GM21515 (cell line): Measurements from ENCODE around the gene FADS3.

Experiments used
- ATAC-seq: cut with Tn5 transposase; IDR thresholded peaks from one replicate; pipeline ENCODE4 v1.9.1; 2021; ENCODE audit not compliant: unreplicated experiment

FADS3 gene

DNA sequence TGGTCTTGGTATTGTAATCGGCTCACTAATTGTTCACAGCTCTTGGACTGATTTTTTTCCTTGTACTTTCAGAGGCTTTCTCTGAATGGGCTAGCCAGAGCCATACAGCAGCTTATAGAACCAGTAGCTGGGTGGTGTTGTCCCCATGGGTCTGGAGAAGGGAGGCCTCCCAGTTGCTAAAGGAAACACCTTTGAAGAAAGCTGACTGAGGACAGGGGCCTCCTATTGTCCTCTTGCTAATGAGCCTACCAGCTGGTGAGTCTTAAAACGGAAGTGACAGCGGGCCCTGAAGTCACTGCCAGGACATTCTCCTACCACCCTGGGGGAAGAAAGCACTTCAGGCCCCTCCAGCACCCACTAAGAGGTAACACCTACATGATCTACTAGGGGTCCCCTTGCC lies 9.9 kb downstream of the FADS3 start:
- ATAC-seq, result no peak

DNA sequence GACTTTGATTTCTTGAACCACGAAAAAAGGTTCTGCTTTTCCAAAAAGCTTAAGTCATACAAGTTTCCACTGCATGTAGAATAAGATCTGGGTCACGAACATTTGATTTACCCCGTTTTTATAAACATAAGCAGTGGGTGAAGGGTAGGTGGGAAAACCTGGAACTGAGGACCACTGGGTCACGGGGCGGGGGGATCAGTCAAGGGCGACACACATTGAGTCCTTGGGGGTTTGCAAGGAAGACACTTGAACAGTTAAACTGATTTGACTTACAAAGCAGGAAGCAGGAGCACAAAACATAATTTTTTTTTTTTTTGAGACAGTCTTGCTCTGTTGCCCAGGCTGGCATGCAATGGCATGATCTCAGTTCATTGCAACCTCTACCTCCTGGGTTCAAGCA lies 10.9 kb downstream of the FADS3 start:
- no peak for ATAC-seq

DNA sequence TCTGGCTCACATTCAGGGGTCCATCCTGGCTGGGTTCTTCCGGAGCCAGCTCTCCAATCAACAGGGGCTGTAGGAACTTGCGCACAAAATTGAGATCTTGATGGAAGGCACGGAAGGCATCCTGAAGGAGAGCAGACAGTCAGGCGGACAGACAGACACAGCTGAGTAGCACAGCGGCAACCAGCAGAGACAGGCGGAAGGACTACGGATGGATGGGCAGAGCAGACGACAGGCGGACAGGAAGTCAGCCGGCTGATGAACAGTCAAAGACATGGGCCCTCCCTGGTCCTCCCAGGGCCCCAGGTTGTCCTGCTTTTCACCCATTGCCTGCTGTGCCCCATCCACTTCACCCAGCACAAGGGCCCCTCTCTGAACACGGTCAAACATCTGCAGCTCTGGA lies 11.3 kb downstream of the FADS3 start:
- no peak for ATAC-seq

DNA sequence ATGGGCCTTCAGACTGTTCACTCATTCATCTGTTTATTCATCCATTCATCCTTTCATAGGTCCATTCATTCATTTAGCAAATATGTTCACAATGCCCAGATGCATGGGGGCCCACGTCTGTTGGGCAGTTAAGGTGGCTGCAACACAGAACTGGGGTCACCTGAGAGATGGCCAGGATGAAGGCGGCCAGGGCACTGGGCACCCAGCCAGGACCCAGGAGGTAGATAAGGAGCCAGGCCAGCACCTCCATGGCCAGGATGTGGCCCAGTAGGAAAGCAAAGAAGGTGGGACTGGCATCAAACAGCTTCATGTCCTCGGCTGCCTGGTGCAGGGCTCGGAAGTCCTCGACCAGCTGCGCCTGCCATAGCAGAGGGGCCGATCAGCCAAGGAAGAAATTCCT lies 12.2 kb downstream of the FADS3 start:
- no peak for ATAC-seq

DNA sequence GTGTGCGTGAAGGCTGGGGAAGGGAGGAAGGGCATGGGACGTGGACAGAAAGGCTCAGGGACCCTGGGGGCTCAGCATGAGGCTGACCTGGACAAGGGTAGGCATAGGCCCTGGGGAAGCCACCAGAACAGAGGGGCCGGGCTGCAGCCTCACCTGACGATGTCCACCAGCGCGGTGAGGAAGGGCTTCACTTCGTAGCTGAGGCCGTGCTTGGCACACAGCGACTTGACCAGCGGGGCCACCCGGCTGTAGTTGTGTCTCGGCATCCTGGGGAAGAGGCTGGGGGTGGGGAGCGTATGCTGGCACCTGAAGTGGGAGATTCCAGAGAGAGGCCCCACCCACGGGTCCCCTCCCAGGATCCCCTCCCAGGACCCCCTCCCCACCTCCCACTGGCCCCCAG lies 15.6 kb downstream of the FADS3 start:
- no peak for ATAC-seq

DNA sequence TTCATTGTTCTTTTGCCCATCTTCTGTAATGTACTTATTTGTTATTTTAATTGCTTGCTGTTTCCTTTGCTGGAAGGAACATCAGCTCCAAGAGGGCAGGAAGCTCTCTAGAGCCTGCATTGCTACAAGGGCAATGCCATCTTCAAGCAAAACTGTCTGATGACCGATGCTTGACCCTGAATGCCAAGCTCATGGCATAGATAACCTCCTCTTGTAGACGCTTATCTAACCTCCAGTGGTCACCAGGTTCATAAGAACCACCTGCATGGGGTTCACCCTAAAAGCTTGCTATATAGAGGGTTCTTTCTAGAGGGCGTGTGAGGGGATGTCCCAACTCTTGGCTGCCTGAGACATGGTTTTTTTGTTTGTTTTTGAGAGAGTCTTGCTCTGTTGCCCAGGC lies 16.5 kb downstream of the FADS3 start:
- ATAC-seq, result no peak

DNA sequence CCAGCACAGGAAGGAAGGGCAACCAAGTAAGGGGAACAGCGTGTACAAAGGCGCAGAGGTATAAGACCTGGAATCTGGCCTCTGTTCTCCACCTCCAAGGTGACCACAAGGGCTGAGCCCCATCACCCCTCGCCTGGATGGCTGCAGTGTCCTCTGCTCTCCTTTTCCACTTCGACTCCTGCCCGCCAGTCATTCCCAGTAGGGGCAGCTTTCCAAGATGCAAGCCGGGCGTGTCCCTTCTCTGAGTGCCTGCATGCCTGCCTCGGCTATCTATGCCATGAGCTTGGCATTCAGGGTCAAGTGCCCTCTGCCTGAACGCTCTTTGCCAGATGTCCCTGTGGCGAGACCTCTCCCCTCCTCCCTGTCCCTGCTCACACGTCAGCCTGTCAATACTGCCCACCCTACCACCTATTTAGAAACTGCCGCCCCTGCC lies 17.0 kb downstream of the FADS3 start:
- ATAC-seq, result no peak

DNA sequence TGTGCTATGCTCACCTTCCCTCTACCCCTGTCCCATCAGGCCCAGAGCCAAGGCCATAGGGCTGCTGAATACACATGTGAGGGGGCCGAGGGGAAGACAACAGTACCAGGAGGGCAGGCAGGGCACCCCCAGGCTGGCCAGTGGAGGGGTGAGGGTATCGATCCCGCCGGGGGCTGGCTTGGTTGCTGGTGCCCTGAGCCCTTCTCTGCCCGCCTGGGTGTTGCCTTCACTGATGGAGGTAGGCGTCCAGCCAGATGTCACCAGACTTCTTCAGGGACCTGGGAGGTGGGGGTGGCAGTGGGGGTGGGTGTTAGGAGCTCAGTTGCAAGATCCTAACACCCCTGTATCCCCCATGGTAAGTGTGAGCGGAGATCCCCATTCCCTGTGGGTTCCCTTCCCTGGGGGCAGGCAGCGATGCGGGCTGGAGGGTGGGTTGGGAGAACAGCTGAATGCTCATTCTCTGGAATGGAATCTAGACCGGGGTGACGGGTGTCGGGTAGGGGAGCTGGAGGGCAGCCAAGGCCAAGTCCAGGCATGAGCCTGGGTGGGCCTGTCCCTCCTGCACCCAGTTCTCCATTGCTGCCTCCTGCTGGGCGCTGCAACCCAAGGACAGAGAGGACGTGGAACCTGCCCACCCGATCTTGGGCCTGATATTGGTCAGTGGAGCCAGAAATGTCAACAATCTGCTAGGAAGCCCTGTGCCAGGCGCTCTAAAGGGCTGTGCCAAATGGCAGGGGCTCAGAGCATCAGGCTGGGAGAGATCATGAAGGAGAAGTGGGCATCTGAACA lies 17.6 kb downstream of the FADS3 start:
- ATAC-seq, result no peak

DNA sequence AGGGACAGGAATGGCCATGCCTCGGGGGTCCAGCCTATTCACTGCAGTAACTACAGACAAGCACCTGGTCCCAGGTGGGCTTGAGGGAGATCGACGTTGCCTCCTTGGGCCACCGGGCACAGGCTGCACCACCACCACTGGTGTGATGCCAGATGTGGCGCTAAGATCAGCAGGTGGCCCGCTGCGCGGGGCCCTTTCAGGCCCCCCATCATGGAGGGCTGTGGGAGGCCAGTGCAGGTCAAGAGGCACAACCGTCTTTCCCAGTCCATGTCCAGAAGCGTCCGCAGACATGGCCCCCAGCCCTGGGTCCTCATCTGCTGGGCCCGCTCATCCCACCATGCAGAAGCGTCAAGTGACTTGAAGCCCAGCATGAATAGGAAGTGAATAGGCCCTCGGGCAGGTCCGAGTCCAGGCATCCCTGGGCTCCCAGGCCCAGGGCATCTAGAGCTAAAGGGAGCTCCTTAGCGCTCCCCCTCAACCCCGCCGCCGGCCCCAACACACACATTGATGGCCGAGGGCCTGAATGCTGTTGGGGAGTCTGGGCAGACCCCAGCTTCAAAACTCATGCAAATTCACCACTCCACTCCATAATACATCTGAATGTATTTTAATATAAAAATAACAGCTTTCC lies 18.3 kb downstream of the FADS3 start:
- ATAC-seq, result no peak

DNA sequence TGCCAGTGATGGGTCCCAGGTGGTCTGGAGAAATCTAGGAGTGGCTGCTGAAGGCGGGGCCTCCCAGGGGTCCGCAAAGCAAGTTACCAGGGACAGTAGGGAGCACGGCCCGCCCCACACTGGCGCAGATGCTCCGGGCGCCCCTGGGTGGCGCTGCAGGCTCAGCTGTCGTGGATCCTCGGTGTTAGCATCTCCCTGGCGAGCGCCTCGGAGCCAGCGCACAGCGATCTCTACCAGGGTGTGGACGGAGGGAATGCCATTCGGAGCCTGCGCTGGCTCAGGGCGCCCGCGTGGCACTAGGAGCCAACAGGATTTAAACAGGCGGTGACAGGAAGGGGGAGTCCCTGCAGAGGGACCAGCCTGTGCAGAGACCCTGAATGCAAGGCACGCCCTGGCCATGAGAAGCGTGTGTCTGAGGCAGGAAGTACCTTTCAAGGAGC lies 20.2 kb downstream of the FADS3 start:
- ATAC-seq, result peak; percentile 56

DNA sequence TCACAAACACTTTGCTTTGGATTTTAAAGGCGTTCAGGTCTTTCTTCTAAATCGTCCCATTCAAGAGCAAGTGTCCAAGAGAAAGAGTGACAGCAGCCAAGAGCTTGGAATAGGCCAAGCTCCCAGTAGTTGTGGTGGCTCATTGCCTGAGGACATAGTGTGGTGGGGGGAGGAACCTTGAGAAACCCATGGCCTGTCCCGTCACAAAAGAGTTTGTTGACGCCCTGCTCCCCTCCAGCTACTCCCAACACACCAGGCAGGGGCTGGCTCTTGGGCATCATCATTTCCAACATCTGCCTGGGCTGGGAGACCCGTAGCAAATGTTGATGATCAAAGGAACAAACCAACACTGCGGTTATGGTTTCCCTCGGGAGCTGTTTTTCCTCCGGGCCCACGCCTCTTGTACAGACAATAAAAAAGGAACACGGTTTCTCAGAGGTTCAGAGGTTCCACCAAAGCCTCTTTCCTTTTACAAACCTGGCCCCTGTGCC lies 20.8 kb downstream of the FADS3 start:
- no peak for ATAC-seq

DNA sequence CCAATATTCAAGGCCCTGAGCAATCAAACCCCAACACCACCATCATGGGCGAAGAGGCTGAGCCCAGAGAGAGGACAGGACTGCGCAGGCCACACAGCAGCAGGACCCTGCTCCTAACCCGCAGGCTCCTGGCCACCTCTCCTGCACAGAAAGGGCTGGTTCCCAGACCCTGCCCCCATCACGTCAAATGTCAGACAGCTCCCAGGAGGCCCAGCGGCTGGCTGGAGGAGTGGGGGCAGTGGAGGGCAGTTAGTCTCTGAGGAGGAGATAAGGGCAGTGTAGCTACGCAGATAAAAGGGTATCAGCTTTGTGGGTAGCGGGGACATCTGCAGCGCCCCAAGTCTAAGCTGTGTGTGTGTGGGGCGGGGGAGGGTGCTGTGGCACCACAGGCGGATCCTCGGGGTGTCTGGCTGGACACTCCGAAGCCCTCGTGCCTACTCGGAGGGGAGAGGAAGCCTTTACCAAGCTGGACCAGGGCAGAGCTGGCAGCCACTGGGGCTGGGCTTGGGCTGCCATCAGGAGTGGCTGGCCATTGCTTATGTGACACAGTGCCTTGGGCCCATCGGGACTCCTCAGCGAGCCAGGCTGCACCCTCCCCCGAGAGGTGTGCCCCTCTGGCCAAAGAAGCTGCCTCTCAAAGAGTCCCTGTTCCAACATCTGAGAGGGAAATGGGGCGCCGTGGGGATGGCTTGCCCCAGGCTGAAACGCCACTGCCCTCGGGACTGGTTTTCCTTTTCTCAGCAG lies 21.5 kb downstream of the FADS3 start:
- no peak for ATAC-seq

DNA sequence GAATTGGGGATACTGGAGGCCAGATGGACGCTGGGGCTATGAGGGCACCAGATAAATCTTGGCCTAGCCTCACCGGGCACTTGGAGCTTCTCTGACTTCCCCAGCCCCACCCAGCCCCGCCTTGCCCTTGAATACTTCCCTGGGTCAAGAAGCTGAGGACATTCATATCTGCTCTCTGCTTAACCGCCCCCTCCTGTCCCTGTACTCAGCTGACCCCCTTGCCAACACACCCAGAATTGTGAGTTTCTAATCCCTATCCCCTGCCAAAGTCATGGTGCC lies 22.0 kb downstream of the FADS3 start:
- no peak for ATAC-seq

DNA sequence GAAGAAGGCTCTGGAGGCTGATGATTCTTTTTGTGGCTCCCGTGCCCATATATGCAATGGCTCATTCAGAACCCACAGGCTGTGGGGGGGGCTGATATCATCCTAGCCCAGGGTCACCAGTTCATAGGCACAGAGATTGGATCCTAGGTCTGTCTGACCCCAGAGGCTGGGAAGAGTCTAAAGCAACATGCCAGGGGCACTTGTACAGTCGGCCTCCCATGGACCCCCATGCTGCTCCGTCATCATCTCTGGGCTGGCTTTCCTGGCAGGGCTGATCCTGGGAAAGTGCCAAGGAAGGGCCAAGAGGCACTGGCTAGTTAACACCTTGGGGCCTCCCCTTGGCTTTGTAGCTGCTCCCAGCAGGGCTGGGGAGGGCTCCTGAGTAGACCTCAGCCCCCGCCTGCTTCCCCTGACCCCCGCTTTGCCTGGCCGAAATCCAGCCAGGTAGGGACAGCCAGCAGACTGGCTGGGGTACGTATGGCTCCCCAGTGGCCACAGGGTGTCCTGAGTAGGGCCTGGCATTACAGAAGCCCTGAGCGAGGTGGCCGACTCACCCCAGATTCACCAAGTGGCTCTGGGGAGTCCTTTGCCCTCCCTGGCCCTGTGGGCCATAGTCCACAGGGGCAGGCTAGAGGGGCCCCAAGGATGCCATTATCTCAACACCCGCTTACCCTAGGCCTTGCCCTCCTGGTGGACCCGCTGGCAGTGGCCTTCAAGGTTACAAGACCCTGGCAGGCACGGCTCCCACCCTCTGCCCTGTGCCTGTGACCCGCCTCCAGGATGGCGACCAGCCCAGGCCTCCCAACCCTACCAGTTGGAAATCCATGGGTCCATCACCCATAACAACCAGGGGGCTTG lies 22.5 kb downstream of the FADS3 start:
- ATAC-seq, result no peak

DNA sequence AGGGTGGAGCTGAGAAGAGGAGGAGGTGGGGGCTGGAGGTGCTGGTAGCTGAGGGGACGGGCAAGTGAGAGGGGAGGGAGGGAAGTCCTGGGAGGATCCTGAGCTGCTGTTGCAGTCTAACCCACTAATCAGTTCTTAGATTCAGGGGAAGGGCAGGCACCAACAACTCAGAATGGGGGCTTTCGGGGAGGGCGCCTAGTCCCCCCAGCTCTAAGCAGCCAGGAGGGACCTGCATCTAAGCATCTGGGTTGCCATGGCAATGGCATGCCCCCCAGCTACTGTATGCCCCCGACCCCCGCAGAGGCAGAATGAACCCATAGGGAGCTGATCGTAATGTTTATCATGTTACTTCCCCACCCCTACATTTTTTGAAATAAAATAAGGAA lies 24.4 kb downstream of the FADS3 start:
- no peak for ATAC-seq

DNA sequence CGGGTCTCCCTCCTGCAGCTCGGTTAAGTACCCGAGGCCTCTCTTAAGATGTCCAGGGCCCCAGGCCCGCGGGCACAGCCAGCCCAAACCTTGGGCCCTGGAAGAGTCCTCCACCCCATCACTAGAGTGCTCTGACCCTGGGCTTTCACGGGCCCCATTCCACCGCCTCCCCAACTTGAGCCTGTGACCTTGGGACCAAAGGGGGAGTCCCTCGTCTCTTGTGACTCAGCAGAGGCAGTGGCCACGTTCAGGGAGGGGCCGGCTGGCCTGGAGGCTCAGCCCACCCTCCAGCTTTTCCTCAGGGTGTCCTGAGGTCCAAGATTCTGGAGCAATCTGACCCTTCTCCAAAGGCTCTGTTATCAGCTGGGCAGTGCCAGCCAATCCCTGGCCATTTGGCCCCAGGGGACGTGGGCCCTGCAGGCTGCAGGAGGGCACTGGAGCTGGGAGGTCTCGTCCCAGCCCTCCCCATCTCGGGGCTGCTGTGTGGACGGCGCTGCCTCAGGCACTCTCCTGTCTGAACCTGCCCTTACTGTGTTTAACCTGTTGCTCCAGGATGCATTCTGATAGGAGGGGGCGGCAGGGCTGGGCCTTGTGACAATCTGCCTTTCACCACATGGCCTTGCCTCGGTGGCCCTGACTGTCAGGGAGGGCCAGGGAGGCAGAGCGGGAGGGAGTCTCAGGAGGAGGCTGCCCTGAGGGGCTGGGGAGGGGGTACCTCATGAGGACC lies 25.0 kb downstream of the FADS3 start:
- no peak for ATAC-seq

DNA sequence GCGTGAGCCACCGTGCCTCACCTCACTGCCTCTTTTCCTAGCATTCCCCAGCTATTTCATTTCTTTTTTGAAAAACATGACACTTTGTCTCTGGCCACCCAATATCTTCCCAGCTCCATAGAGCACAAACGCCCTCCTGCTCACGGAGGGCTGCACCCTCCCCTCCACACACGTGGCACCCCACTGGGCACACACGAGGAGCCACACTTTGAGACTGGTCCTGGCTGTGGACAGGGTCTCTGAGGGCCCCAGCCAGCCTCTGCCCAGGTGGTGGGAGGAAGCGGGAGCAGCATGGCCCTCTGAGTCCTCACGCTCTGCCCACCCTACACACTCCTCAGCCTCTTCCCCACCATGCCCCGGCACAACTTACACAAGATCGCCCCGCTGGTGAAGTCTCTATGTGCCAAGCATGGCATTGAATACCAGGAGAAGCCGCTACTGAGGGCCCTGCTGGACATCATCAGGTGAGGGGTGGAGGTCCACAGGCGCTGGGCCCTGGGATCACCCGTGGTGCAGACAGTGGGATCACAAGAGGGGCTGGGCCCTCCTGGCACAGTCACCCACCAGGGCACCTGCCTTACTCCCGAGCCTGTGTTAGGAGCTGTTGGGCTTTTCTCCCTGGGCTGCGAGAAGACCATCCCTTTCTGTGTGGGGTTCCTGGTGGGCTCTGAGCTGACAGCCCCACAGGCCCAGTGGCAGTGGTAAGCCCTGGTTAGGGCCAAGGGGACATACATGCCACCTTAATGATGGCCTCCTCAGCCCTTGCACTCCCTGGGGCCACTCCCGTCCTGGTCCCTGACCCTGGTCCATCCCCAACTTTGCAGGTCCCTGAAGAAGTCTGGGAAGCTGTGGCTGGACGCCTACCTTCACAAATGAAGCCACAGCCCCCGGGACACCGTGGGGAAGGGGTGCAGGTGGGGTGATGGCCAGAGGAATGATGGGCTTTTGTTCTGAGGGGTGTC lies 26.2 kb downstream of the FADS3 start:
- no peak for ATAC-seq

DNA sequence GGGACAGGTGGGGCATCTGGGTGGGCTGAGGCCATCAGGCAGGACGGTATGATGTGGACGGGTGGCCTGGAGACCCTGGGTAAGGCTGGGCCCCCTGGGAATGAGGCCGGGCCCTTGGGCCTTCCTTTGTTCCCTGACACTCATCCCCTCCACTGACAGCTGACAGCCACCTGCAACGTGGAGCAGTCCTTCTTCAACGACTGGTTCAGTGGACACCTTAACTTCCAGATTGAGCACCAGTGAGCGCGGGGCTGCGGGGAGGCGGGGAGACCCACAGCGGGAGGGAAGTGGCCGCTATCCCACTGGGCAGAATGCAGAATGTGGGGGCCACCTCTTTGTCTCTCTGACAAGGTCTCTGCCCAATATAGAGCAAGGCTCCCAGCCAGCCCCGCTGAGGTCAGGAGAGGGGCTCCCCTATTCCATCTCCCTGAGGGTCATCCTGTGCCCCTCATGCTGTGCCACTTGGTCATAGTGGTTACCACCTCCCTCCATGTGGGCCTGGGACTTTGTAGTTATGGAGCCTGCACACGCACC lies 27.7 kb downstream of the FADS3 start:
- no peak for ATAC-seq
